HG03060 (cell line): ENCODE data around the gene ALDH5A1.

Experiments
- ATAC-seq: cut with Tn5 transposase; IDR thresholded peaks from one replicate; pipeline ENCODE4 v1.9.1; 2021; ENCODE audit warnings: low read depth, moderate number of reproducible peaks; ENCODE audit not compliant: unreplicated experiment

The ALDH5A1 gene

GRCh38 chr6:24494821-24495795, at the start of gene ALDH5A1:
TSS of gene ALDH5A1 (plus strand) at chr6:24494969. CDS start at chr6:24494997, 28 bp downstream.
- peak; percentile 40 for ATAC-seq

- ATAC-seq = no peak
Observed at GRCh38 chr6:24445704-24446103, 49.1 kb upstream of the ALDH5A1 start.

DNA sequence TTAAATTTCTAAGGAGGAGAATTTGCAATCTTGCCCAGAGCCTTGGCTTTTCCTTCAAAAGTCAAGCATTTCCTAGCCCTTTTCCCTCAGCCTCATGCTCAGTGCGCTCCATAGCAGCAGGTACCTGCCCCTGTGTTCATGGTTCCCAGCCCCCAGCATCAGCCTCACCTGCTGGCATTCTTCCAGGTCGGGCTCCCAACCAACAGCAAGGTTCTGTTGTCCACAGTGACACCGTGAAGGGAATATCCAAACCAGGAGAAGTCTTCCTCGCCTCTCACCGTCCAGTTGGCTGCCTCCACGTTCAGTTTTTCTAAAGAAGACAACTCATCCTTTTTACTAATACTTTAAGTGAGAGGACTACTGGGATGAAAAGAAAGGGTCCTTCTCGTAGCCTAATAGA, 48.1 kb upstream of the ALDH5A1 start:
- no peak for ATAC-seq

- no peak for ATAC-seq
Observed at GRCh38 chr6:24448396-24448795, 46.4 kb upstream of the ALDH5A1 start.

GRCh38 chr6:24448828-24449525, 45.8 kb upstream of the ALDH5A1 start:
- no peak for ATAC-seq

DNA sequence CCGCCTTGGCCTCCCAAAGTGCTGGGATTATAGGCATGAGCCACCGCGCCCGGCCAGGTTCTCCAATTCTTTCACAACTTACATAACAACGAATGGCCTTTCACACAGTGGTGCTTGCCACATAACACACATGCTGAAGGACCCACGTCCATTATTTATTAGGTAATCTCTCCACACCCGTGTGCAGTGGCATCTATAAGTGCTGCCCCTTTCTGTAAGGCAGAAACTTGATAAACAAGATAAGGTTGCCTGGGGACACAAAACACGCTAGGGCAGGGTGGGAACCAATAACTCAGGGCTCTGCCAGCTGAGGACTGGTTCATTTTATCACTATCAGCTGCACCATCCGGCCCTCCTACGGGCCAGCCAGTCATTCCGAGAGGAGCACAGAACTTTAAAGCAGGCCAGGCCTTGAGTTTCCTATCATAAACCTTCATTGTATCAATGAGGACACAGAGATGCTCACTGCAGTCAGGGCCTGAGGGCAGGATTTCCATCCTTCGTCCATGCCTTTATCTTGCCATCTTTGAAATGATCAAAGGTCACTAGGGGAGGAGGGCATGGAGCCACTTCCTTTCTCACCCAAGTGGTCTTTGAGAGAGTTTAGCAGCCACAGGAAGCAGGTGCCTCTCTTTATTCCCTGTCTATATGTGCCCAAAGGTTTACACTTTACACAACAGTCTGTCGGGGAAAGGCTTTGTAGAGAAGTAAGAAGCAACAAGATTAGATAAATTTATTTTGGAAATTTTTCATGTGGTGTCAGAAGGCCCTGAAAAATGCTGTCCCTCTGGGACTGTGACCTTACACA, 43.0 kb upstream of the ALDH5A1 start:
- ATAC-seq = no peak

GRCh38 chr6:24453921-24454320, 40.8 kb upstream of the ALDH5A1 start:
- no peak for ATAC-seq

DNA sequence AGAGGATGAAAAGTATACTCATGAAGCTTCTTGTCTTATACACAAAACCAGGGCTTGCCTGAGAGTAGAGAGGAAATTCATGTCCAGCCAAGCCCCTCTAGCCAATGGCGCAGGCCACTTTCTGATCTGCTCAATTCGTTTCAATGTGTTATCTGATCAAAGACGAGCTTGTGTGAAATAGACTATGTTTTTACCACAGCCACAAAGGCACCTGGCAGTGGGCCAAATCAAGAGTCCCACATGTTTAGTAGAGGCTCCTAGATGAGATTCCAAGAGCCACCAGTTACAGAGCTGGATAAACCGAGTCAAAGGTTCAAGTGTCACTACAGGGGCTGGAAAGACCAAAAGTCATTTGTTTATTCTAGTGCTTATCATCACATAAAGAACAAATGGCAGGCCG, 40.3 kb upstream of the ALDH5A1 start:
- no peak for ATAC-seq

GRCh38 chr6:24455061-24455460, 39.7 kb upstream of the ALDH5A1 start:
- no peak for ATAC-seq

GRCh38 chr6:24458134-24458533, 36.6 kb upstream of the ALDH5A1 start:
- no peak for ATAC-seq

DNA sequence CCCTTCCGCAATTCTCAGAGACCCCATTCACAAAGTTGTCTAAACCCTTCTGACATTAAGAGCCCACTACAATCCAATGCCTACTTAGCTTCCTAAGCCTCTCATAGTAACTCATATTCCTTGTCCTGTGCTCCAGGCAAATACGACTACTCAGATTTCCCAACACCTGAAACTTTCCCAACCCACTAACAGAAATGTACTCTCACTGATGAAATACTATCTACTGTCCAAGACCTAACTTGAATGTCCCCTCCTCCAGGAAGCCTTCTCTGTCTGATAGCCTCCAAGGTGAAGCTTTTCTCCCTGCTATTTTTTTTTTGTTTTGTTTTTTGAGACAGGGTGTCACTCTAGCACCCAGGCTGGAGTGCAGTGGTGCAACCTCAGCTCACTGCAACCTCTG, 35.8 kb upstream of the ALDH5A1 start:
- no peak for ATAC-seq

GRCh38 chr6:24460966-24461365, 33.8 kb upstream of the ALDH5A1 start:
- ATAC-seq = no peak

DNA sequence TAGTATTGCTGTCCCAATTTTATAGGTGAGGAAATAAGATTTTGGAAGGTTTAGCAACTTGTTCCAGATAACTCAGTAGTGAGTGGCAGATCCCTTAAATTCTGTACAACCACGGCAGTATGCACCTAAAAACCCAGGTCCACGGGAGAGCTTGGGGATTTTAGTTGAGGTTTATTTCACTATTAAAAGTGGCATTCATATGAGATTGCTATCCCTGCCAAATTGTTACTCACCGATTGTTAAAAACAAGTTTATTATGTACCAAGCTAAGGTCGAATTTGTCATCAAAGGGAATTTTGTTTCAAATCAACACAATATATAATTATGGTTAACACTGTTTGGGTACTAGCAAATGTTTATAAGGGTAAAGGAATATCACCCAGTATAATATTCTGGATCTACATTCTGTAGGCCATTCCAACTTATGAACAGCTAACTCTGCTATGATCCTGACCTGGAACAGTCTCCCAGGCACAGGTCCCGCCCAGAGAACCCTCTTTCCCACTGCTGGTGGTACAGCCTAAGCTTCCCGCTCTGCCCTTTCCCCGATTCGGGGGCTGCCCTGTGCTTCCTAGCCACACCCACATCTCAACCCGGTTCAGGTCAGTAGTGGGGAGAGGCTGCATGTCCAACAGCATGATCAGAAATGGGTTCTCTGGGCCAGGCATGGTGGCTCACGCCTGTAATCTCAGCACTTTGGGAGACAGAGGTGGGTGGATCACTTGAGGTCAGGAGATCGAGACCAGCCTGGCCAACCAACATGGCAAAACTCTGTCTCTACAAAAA, 30.3 kb upstream of the ALDH5A1 start:
- no peak for ATAC-seq

DNA sequence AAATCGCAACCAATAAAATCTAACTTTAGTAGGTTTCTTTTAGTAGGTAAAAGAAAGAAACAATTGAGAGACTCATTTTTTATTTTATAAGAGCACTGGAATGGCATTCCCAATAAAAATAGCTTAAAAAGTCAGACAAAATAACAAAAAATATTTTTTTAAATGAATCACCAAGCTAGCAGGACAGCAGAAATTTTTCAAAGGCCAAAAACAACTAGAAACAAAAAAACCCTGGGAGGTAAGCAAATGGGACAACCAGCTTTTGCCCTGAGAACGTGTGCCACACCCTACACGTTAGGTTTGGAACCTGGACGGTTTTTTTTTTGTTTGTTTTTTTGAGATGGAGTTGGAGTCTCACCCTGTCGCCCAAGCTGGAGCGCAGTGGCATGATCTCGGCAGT, 25.0 kb upstream of the ALDH5A1 start:
- ATAC-seq = no peak

DNA sequence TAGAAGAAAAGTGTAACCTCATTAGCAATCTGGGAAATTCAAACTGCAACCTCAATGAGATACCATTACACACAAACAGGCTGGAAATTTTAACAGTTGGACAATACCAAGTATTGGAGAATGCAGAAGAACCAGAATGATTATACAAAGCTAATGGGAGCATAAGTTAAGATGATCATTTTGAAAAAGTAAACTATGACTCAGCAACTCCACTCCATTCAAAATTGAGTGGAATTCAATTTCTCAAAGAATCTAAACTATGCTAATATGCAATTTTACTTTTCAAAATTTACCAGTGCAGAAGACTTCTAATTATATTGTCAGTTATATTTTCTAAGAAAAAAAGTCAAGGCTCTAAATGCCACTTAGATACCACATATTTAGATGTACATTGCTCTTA, 22.6 kb upstream of the ALDH5A1 start:
- ATAC-seq = no peak

- no peak for ATAC-seq
Observed at GRCh38 chr6:24476631-24477030, 18.1 kb upstream of the ALDH5A1 start.

DNA sequence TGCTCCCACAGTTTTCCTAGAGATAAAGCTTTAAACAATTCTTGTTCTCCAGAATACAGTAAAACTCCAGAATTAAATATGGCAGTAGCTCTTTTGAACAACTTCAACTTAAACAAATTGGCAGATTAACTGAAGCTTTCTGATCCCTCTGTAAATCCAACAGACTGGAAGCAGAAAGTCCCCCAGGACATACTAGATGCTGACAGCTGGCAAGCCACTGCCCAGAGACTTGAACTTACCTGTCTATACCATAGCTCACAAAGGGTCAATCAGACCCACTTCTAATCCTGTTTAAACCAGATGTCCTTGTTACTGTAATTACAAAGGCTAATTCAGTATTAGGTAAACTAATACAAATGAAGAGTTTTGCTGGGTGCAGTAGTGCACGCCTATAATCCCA, 17.7 kb upstream of the ALDH5A1 start:
- no peak for ATAC-seq

- no peak for ATAC-seq
Observed at GRCh38 chr6:24478903-24479302, 15.9 kb upstream of the ALDH5A1 start.

- no peak for ATAC-seq
Observed at GRCh38 chr6:24480705-24481104, 14.1 kb upstream of the ALDH5A1 start.

GRCh38 chr6:24481449-24481848, 13.3 kb upstream of the ALDH5A1 start:
- ATAC-seq = no peak
